HG03175 (cell line): Measurements from ENCODE around the gene CFAP61.
"Not testable (repeated sequence)": the region's sequence is repeated elsewhere in the genome, so short reads cannot be mapped to it uniquely, and the experiment has no call there.

Source experiments
- ATAC-seq: cut with Tn5 transposase; IDR thresholded peaks from one replicate; pipeline ENCODE4 v1.9.1; 2021; ENCODE audit warnings: mild to moderate bottlenecking, moderate library complexity; ENCODE audit not compliant: unreplicated experiment

Gene CFAP61

GRCh38 chr20:20206788-20207187 is 154.5 kb downstream of the CFAP61 start:
- ATAC-seq, result peak; percentile 87

DNA sequence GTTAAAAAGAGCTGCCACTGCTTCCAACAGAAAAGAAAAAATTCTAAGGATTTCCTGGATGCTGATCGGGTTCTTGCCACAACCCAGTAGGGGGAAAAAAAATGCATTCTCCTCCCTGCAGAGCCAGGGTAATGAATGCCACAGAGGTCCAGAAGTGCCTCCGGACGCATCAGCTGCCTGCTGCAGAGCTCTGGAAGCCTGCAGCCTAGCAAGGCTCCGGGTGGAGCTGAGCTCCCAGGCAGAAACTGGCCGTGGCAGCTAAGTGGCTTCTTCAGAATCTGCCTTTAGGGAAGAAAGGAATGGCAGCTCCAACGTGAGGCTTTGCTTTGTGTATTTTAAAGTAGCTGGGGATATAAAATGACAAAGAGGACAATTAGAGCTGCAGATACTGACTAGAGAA is 155.0 kb downstream of the CFAP61 start:
- no peak for ATAC-seq

DNA sequence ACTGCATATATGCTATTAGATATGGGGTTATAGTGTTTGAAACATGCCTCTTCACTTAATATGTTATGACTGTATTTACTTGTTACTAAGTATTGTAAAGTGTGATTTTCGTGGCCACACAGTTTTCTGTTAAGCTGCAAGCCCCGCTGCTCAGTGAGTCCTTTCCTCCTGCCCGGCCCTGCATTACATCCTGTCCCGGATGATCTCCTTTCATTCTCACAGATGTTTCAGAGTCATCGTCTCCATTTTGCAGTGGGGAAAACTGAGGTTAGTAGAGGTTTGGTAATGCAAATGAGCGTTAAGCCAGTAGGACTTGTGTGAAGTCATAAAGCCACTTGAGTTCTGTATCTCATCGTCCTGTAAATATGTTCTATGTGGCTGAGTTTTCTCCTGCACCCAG is 155.5 kb downstream of the CFAP61 start:
- peak; percentile 74 for ATAC-seq

GRCh38 chr20:20209684-20210083 is 157.4 kb downstream of the CFAP61 start:
- ATAC-seq, result no peak

DNA sequence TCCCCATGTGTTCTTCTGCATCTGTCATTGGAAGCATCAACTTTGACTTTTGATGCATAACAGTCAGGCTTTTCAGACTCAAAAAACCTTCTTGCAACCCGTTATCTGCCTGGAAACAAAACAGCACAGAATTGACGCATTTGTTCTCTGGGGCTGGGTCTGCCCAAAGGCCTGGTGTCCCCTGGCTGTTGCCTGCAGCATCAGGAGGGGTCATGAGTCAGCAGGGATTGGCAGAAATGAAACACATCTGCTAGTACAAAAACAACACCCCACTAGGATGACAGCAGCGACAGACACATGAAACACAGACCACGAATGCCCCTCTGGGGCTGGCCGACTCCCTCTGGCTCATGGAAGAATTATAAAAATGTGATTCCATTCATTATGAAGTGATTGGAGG is 158.0 kb downstream of the CFAP61 start:
- no peak for ATAC-seq

GRCh38 chr20:20210943-20211273 is 158.6 kb downstream of the CFAP61 start:
- ATAC-seq, result no peak

DNA sequence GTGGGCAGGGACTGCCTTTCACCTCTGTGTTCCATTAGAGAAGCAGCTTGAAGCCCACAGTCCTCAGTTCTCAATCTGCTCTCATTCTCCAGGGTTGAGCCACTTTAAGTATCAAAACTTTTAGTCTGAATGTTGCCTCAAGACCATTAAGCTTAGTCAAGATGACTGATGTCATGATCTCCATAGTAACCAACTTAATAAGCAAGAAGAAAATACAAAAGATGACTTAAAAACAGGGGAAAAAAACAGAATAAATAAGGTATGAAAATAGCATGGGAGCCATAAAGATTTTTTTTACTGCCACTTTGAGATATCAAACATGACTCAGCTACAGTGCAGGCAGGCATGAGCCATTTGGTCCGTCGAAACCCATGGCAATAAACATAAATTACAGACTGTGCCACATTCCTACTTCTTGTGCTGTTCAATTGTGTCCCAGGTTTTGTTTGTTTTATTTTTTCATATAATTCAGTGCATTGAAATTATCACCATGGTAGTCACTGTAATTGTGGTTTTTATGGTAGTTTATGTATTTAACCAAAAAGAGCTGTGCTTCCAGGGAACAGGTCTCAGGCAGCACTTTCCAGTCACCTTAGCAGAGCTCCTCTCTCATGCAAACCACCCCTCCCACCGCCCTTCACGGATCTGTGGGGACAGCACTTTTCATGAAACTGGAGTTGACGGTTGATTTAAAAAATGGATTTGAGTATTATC is 159.1 kb downstream of the CFAP61 start:
- no peak for ATAC-seq

- no peak for ATAC-seq
These were observed 159.7 kb downstream of the CFAP61 start for GRCh38 chr20:20211988-20212518.

- no peak for ATAC-seq
These were observed 160.4 kb downstream of the CFAP61 start for GRCh38 chr20:20212675-20213096.

GRCh38 chr20:20213526-20214121 is 161.3 kb downstream of the CFAP61 start:
- ATAC-seq, result no peak

- no peak for ATAC-seq
These were observed 162.5 kb downstream of the CFAP61 start for GRCh38 chr20:20214757-20215275.

DNA sequence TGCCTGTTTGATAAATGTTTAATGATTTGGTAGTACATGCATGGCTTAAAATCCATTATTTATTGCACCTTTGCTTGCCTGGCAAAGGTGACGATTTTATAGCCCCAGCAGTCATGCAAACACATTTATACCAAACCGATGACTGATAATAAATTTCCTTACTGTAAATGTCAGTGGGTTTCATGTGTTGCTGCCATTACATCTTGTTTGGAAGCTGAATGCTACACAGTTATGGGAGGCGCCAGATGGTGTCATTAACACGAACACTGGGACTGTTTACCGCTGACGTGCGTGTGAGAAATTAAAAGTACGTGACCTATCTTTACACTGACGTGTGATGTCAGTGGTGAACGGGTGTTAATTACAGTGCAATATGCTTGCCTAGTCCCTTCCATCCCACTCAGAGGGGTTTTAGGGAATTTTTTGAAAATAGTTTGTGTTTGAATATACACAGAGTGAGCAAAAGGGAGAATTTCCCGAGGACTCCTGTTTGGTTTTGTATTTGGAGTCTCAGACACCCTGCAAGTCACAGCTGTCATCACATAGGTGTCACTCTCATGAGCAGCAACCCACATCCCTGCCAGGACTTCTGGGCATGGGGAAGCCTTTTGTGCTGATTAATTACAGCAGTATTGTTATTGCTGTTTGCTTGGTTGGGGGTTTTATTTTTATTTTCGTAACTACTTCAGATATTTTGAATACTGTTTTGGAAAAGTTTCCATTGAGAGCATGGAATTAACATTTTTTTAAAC is 163.8 kb downstream of the CFAP61 start:
- ATAC-seq, result no peak

GRCh38 chr20:20216941-20217340 is 164.6 kb downstream of the CFAP61 start:
- no peak for ATAC-seq

- ATAC-seq, result no peak
These were observed 165.3 kb downstream of the CFAP61 start for GRCh38 chr20:20217621-20218020.

DNA sequence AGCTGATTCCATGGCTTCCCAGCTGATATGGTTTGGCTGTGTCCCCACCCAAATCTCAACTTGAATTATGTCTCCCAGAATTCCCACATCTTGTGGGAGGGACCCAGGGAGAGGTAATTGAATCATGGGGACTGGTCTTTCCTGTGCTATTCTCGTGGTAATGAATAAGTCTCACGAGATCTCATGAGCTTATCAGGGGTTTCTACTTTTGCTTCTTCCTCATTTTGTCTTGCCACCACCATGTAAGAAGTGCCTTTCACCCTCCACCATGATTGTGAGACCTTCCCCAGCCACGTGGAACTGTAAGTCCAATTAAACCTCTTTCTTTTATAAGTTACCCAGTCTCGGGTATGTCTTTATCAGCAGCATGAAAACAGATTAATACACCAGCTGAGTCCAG is 165.8 kb downstream of the CFAP61 start:
- not testable (repeated sequence) for ATAC-seq

DNA sequence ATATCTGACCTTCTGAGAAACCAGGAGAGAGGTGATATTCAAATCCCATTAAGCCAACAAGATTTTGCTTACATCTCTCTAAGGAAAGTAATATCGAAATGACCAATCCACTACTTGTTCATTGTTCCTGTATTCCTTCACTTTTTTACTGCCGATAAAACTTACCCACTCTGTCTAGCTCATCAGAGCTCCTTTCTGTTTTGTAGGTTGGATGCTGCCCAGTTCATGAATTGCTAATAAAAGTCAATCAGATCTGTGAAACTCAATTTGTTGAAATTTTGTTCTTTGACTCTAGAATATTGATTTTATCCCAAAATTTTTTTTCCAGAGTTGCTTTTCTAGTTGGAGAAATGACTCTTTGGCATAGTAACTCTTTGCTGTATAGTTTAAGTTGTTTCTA is 166.7 kb downstream of the CFAP61 start:
- no peak for ATAC-seq

GRCh38 chr20:20220134-20220533 is 167.8 kb downstream of the CFAP61 start:
- no peak for ATAC-seq

GRCh38 chr20:20223981-20224380 is 171.6 kb downstream of the CFAP61 start:
- no peak for ATAC-seq

DNA sequence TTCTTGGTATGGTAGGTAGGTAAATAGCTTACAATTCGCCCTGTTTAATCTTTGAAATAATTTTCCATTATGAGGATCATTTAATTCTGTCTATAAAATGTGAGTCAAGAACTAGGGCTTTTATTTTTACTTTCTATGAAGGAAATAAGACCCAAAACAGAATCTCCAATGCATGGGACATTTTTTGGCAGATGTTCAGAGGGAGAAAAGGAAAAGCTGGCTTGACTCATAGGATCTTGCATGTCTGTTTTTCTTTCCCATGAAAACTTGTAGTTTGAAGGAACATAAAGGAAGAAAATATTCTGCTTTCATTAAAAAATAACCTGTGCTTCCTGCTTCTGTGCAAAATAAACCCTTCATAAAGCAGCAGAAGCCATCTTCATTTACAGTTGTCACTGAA is 172.5 kb downstream of the CFAP61 start:
- no peak for ATAC-seq

DNA sequence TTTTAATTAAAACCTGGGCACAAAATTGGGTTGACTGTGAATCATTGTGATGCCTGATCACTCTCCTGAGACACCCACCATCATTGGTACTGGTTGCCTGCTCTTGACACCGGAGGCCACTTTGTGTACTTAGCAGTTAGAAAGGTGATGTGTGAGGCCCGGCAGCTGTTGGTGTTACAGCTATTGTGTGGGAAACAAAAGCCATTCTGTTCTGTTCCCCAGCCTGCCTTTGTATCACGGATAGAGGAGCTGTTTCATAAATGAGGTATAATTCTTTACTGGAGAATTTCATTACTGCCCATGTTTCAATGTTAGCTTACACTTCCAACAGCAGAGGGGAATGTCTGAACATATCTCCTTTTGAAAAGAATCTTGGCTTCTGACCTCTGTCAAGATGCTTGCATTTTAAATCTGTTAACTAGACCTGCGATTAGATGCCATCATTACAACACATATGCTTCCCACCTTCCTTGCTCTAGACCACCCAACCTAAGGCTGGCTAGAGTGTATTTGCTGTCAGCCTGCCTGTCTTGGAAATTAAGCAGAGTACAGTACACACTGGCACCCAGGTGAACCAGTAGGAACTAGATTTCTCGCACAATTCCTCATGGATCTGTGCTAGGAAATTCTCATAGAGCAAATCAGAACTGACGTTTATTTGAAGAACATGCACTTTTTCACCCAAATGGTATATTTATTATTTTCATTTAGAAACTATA is 173.2 kb downstream of the CFAP61 start:
- ATAC-seq, result no peak

DNA sequence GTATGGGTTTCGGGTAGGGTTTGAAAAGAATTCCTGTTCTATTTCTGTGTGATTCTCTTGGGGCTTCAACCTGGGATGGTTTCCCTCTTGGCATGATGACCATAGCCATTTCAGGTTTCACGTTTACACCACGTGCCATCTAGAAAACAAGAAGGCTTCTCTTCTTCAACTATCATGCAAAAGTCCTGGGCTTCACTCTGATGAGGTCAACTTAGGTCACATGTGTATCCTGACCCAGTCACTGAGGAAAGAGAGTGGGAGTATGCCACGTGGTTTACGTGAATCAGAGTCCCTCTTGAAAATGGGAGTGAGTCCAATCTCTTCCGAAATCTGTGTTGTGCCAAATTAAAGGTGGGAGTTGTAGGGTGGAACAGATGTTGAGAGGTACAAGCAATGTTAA is 174.2 kb downstream of the CFAP61 start:
- no peak for ATAC-seq
